ENCODE data around the gene SFXN5.
"Not testable (repeated sequence)": the region's sequence is repeated elsewhere in the genome, so short reads cannot be mapped to it uniquely, and the experiment has no call there.

SFXN5 gene

DNA sequence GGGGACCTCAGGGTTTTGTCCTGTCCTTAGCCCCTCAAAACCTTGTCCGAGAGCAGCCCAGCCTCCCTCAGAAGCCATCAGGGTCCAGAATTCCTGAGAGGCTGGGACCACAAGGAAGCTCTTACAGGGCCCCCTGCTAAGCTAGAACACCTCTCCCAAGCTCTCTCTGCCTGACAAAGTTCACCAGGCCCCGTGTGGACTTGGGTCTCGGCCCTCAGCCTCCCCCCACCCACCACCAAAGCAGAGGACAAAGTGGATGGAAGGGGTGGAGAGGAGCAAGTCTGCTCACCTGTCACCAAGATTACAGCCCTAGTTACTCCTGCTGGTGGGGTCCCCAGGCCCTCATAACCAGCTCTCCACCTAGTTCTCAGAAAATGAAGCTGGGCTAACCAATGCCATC, 24.4 kb upstream of the SFXN5 start:
- Histone ChIP-seq H3K27me3 (ENCODE audit: insufficient read depth, poor library complexity, severe bottlenecking) (no peaks in the 10 kb centered on the region), H3K27ac (ENCODE audit: poor library complexity, severe bottlenecking) (no peak overlapping the region), H3K4me3 (ENCODE audit: severe bottlenecking) (no peak overlapping the region), H3K4me1 (ENCODE audit: insufficient read depth, poor library complexity, severe bottlenecking) (no peaks in the 10 kb centered on the region), H3K9me3 (ENCODE audit: severe bottlenecking) (no peaks in the 10 kb centered on the region), H3K36me3 (ENCODE audit: low read depth) (no peaks in the 10 kb centered on the region)
- ATAC-seq (ENCODE audit: low read depth) (no peak), DNase-seq (ENCODE audit: low spot score) (no peak)
- TF ChIP-seq, protein P1, sequence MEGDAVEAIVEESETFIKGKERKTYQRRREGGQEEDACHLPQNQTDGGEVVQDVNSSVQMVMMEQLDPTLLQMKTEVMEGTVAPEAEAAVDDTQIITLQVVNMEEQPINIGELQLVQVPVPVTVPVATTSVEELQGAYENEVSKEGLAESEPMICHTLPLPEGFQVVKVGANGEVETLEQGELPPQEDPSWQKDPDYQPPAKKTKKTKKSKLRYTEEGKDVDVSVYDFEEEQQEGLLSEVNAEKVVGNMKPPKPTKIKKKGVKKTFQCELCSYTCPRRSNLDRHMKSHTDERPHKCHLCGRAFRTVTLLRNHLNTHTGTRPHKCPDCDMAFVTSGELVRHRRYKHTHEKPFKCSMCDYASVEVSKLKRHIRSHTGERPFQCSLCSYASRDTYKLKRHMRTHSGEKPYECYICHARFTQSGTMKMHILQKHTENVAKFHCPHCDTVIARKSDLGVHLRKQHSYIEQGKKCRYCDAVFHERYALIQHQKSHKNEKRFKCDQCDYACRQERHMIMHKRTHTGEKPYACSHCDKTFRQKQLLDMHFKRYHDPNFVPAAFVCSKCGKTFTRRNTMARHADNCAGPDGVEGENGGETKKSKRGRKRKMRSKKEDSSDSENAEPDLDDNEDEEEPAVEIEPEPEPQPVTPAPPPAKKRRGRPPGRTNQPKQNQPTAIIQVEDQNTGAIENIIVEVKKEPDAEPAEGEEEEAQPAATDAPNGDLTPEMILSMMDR (IDR thresholded peaks at IDR 0.05; ENCODE audit: poor library complexity, severe bottlenecking), result no peak

DNA sequence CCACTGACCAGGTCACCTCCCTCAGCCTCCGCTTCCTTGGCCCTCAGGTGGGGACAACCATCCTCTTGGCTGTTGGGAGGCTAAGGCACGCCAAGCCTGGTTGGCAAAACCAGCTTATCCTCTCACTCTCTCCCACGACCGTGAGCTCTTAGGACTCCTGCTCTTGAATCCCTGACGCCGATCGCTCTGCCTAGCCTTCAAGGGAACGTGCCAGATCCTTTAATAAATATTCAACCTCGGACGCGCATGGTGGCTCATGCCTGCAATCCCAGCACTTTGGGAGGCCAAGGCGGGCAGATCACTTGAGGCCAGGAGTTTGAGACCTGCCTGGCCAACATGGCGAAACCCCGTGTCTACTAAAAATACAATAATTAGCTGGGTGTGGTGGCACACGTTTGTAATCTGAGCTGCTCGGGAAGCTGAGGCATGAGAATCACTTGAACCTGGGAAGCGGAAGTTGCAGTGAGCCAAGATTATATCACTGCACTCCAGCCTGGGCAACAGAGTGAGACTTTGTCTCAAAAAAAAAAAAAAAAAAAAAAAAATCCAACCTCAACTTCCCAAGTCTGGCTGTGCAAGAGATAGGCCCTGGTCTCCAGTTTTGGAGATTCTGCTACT, 22.2 kb upstream of the SFXN5 start:
- not testable (repeated sequence) for DNase-seq (ENCODE audit: low spot score); H3K27me3 ChIP-seq (ENCODE audit: insufficient read depth, poor library complexity, severe bottlenecking); H3K36me3 ChIP-seq (ENCODE audit: low read depth); H3K27ac ChIP-seq (ENCODE audit: poor library complexity, severe bottlenecking); ATAC-seq (ENCODE audit: low read depth); H3K4me3 ChIP-seq (ENCODE audit: severe bottlenecking); H3K9me3 ChIP-seq (ENCODE audit: severe bottlenecking)
- peaks cover 12% of the 10 kb centered on the region for H3K4me1 ChIP-seq (ENCODE audit: insufficient read depth, poor library complexity, severe bottlenecking)

DNA sequence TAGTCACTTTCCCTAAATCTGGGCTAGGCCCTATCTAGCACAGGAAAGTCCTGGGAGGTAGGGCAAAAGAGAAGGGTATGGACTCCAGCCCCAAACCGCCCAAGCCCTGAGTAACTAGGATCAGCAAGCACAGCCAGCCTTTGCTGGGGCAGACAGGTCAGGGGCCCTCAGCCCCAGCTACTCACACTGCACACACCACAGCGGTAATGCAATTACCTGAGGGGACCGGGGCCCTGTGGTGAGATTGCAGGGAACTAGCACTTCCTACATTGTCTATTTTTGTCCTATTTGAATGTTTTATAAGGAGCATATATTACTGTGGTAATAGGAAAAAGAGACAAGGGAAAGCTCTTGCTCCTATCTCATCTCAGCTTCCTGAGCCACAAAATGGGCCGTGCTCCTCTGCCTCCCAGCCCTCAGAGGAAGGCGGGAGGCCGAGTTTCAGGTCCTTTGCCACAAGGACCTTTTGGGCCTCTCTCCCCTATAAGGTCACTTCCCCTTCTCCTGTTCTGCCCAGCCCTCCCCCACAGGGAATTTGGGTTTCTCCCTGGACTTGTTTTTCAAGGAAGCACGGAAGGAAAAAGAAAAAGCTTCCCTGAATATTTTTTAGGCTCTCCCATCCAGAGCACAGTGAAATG, 20.8 kb upstream of the SFXN5 start:
- H3K4me1 ChIP-seq (ENCODE audit: insufficient read depth, poor library complexity, severe bottlenecking), result peaks cover 12% of the 10 kb centered on the region
- no peak overlapping the region for H3K27ac ChIP-seq (ENCODE audit: poor library complexity, severe bottlenecking)
- ATAC-seq (ENCODE audit: low read depth), result no peak
- TF ChIP-seq, protein P1 (IDR thresholded peaks at IDR 0.05; ENCODE audit: poor library complexity, severe bottlenecking), result no peak
- no peaks in the 10 kb centered on the region for H3K9me3 ChIP-seq (ENCODE audit: severe bottlenecking)
- H3K36me3 ChIP-seq (ENCODE audit: low read depth), result peaks cover 17% of the 10 kb centered on the region
- DNase-seq (ENCODE audit: low spot score), result no peak
- H3K27me3 ChIP-seq (ENCODE audit: insufficient read depth, poor library complexity, severe bottlenecking), result no peaks in the 10 kb centered on the region
- H3K4me3 ChIP-seq (ENCODE audit: severe bottlenecking), result no peak overlapping the region

DNA sequence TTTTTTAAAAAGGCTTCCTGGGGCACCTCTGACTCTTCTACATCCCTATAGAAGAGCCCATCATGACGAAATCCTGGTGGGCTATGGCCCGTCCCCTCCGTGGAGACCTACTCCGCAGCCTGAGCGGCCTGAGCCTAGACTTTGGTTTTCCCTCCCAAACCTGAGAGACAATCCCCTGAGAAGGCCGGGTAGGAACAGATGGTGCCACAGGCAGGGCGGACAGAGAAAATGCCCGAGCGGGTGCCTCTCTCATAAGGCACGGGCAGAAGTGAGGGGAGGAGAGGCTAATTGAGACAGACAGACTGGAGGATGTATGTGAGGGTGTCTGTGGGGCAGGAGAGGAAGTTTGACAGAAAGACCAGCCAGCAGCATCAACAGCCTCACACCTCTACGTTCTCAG, 20.2 kb upstream of the SFXN5 start:
- H3K4me3 ChIP-seq (ENCODE audit: severe bottlenecking), result no peak overlapping the region
- no peak for DNase-seq (ENCODE audit: low spot score)
- peak overlapping the region; percentile 78 for H3K27ac ChIP-seq (ENCODE audit: poor library complexity, severe bottlenecking)
- TF ChIP-seq, protein P1 (IDR thresholded peaks at IDR 0.05; ENCODE audit: poor library complexity, severe bottlenecking), result no peak
- no peaks in the 10 kb centered on the region for H3K9me3 ChIP-seq (ENCODE audit: severe bottlenecking)
- H3K4me1 ChIP-seq (ENCODE audit: insufficient read depth, poor library complexity, severe bottlenecking), result peaks cover 12% of the 10 kb centered on the region
- H3K36me3 ChIP-seq (ENCODE audit: low read depth), result peaks cover 18% of the 10 kb centered on the region
- no peaks in the 10 kb centered on the region for H3K27me3 ChIP-seq (ENCODE audit: insufficient read depth, poor library complexity, severe bottlenecking)
- no peak for ATAC-seq (ENCODE audit: low read depth)

DNA sequence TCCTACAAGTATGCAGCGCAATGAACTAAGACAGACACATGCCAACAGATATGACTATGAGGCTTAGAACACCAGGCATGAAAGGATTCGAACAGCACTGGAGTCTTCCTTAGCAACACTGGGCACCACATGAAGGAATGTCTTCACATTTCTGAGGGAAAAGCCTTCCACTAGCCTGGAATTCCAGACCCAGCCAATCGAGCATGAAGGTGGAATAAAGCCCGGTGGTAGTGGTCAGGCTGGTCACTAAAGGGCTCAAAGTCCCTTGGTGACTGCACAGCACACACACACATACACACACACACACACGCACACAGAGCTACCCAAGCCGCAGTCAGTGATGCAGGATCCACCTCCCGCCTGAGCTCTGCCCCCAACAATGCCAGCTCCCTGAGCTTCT, 19.7 kb upstream of the SFXN5 start:
- ATAC-seq (ENCODE audit: low read depth) (no peak), DNase-seq (ENCODE audit: low spot score) (no peak)
- no peaks in the 10 kb centered on the region for H3K27me3 ChIP-seq (ENCODE audit: insufficient read depth, poor library complexity, severe bottlenecking)
- peak overlapping the region; percentile 78 for H3K27ac ChIP-seq (ENCODE audit: poor library complexity, severe bottlenecking)
- no peak overlapping the region for H3K4me3 ChIP-seq (ENCODE audit: severe bottlenecking)
- TF ChIP-seq, protein P1 (IDR thresholded peaks at IDR 0.05; ENCODE audit: poor library complexity, severe bottlenecking), result no peak
- no peaks in the 10 kb centered on the region for H3K9me3 ChIP-seq (ENCODE audit: severe bottlenecking)
- peaks cover 18% of the 10 kb centered on the region for H3K36me3 ChIP-seq (ENCODE audit: low read depth)
- peaks cover 12% of the 10 kb centered on the region for H3K4me1 ChIP-seq (ENCODE audit: insufficient read depth, poor library complexity, severe bottlenecking)
